DLD1 (cell line): Measurements from ENCODE around the gene MINDY4.

Source experiments
- in situ Hi-C: cut with HindIII; loops from 2 replicates; pipeline ENCODE4 v1.10.0; 2017; ENCODE audit warnings: low sequenced_read_pairs

Gene MINDY4

DNA sequence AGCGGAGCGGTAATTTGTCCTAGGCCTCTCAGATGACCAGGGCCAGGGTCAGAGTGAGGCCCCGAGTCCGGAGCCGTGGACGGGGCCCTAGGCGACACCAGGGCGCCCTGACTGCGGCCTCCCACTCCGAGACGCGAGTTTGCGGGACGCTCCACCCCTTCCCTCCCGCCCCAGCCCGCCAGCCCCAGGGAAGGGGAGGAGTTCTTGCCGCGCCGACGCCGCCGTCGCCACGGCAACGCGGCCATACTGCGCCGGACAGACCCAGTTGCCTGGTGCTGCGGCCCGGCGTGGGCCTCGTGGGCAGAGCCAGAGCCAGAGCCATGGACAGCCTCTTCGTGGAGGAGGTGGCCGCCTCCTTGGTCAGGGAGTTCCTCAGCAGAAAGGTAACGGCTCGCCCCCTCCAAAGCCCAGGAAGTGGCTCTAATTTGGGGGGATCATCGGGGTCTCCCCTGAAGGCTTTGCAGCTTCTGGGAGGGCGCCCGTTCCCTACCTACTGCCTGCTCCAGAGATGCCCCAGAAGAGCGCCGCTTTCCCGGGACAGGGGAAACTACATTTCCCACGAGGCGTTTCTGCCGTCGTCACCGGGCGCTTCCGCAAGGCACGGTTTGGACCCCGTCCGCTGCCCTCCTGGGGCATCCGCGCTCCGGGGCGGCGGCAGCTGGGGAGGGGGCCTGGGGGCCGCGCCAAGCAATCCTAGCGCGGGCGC is at the start of gene MINDY4:
Gene MINDY4, plus strand, starts transcription at position 244 of the 706 bp plus-strand sequence. Its CDS starts 77 bp downstream, at position 321.
- in situ Hi-C loops: no loop called here

- in situ Hi-C loops: no loop called here
Observed at GRCh38 chr7:30722187-30722586, 49.0 kb upstream of the MINDY4 start.

GRCh38 chr7:30722671-30723070 is 48.5 kb upstream of the MINDY4 start:
- in situ Hi-C loops: no loop called here

- in situ Hi-C loops: no loop called here
Observed at GRCh38 chr7:30723776-30724175, 47.4 kb upstream of the MINDY4 start.

DNA sequence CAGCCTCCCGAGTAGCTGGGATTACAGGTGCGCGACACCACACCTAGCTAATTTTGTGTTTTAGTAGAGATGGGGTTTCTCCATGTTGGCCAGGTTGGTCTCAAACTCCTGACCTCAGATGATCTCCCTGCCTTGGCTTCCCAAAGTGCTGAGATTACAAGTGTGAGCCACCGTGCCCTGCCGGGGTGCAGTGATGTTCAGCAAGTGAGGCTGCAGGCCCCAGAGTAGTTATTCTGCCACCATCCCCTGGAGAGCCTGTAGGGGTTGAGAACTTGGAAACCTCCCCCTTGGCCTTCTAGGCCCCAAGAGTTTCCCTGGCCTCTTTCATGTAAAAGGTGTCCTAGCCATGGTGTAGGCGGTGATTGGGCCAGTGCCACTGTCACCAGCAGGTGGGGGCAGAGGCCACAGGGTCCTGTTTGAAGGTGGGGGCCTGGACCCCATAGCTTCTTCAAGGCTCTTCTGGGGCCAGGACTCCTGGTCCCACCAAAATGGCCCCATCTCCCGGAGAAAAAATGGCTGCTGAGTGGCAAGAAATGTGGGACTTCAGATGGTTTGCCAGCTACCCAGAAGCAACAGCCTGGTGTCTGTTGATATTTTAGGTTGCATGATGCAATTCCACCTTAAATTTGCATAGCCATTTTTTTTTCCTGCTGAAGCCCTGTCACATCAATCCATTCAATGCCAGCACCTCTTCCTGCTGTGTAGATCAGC is 44.8 kb upstream of the MINDY4 start:
- in situ Hi-C loops: no loop called here

DNA sequence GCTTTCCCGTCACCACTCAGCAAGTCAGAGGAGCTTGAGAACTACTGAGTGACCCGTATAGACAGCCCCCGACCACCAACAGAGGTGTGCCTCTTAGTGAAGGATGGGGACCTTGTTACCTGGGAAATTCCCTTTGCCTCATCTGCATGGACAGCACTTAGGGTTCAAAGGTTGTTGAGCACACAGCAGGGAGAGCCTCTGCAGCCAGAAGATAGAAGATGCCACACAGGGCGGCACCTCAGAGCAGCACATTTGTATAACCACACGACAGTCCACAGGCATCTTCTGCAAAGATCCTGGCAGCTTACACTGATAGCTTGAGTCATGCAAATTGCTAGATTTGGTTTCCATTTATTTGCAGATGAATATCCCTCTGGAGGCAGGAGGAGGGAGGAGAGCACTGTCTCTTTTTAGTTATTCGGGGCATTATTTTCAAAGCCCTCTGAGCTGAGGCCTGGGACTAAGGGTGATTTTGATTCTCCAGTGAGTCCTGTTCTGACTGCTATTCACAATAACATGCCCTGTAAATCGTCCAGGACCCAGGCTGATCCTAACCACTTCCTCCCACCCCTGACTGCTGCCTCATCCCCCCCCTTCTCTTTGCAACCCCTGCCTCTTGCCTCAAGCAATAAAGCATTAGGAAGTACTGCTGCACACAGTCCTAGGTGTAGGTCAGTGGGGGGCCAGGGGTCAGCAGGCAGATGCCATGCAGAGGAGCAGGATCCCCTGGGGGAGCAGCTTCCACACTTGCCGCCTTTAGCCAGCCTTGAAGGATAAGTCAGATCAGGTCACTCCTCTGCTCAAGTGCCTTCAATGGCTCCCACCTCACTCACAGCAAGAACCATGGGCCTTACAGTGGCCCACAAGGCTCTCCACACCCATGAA is 43.9 kb upstream of the MINDY4 start:
- in situ Hi-C loops: no loop called here

GRCh38 chr7:30728591-30729100 is 42.6 kb upstream of the MINDY4 start:
- in situ Hi-C loops: no loop called here

DNA sequence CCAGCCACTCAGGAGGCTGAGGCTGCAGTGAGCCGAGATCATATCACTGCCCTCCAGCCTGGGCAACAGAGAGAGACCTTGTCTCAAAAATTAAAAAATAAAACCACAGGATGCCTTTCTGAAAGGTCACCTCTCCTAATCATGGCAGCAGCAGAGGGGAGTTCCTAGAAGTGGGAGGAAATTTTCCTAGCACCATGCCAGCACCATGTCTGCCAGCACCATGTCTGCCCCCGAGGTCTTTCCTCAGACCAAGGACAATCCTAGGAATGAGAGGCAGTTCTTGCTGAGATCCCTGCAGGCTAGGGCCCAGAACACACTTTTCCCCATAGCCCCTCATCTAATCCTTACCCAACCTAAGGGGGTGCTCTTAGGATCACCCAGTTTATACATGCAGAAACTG is 41.6 kb upstream of the MINDY4 start:
- in situ Hi-C loops: no loop called here

GRCh38 chr7:30730097-30730496 is 41.1 kb upstream of the MINDY4 start:
- in situ Hi-C loops: no loop called here

DNA sequence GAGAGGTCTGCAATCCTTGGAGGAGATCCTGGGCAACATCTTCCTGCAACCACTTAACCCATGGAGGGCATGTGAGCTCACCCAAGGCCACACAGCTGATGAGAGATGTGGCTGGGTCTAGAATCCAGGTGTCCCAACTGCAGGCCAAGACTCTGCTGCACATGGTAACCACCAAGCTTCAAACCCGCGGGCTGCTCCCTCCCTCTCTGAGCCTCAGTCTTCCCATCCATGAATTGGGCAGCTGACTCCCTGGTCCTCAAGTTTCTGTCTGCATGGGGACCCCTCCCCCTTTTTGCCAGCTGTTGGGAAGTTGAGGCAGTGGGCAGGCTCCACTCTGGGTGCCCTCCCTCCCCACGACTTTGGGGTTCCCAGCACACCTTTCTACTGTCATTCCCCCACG is 40.2 kb upstream of the MINDY4 start:
- in situ Hi-C loops: no loop called here

DNA sequence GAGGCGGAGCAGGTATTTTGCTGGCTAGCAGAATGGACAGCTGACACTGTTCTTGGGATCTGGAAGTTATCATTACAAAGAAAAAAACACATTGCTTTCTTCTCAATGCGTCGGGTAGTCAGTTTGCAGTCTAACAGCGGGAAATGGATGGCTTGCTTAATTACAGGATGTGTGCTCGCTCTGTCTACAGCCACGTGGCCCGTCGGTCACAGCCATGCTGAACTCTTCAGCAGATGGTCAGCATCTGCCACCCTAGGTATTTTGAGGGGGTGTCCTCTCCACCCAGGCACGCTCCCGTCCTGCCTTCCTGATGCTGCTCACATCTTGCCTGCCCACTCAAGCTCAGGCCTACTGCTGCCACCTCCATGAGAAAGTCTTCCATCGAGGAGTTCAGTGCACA is 39.6 kb upstream of the MINDY4 start:
- in situ Hi-C loops: no loop called here

GRCh38 chr7:30732606-30733005 is 38.6 kb upstream of the MINDY4 start:
- in situ Hi-C loops: no loop called here

DNA sequence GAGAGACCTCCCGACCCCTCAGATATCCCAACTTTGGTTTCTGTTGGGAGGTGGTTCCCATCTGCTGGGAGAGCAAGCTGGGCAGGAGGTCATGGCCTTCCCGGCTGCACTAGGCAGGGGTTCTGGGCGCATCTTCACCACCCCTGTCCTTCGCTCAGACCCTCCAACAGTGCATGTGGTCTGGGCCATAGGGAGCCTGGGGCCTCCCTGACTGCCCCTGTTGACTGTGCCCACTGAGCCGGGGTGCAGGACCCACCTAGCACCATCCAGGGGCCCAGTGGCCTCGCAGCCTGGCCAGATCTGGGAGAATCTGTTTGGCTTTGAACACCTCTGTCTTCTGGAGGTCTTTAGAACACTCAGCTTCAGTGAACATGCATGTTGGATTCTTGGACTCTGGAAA is 38.0 kb upstream of the MINDY4 start:
- in situ Hi-C loops: no loop called here

DNA sequence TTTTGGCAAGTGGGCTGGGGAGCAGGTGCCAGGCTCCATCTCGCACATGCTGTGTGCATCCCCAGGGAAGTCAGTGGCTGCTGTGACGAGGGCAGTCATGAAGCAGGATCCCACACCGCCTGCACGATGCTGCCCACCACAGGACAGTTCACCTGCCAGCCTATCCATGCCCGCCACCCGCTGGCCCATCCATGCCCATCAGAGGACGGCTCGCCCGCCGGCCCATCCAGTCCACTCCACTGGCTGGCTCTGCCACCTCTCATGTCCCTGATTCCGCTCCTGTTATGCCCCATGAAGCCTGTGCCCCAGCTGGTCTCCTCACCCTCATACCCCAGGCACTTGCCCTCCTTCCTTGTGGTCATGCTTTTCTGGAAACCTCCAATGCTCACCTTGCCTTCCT is 37.5 kb upstream of the MINDY4 start:
- in situ Hi-C loops: no loop called here

DNA sequence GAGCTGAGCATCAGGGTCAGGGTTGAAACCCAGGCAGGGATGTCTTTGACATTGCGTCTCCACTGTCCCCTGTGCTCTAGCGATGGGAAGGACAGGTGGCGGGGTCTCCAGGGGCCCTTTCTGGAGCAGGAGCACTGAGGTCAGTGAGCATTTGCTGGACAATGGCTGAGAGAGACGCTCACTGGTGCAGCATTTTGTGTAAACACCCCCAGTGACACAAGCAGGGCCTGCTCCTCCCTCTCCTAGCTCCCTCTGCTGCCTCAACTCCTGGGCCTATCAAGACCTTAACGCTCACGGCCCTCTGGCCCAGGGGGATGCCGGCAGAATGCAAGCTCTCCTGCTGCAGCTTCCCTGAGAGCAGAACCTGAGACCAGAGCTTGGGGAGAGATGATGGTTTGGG is 36.7 kb upstream of the MINDY4 start:
- in situ Hi-C loops: no loop called here

DNA sequence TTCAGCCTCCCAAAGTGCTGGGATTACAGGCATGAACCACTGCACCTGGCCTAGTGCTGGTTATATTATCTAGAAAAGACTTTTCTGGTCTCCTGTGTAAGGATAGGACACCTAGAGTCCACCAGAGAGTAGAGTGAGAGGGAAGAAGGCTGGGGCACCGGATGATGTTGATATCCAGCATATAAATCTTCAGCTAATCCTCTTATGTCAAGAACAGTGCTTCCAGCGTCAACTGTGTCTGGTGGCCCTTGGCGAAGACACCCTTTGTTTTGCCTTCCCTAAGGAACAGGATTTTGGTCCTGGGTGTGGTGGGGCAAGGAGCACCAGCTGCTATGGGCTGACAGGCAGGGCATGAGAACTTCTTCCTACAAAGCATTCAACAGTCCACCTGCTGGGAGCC is 35.6 kb upstream of the MINDY4 start:
- in situ Hi-C loops: no loop called here

GRCh38 chr7:30736291-30736690 is 34.9 kb upstream of the MINDY4 start:
- in situ Hi-C loops: no loop called here

- in situ Hi-C loops: no loop called here
Observed at GRCh38 chr7:30738026-30738915, 32.9 kb upstream of the MINDY4 start.

DNA sequence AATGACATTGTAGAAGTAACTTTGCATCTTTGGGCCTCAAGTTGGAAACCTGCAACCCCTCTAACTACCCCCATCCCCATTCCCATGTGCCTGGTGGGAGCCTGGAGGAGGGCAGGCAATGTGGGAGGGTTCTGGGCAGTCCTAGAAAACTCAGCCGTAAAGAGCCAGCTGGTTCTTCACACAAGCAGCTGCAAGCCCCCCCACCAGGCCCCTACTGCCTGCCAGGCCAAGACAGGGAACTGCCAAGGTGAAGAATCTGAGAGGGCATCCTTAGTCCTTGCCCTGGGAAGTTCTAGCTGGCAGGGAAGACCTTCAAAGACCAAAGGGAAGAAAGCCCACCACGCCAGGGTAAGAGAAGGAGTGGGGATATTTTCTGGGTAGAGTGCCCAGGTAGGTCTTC is 31.5 kb upstream of the MINDY4 start:
- in situ Hi-C loops: no loop called here

DNA sequence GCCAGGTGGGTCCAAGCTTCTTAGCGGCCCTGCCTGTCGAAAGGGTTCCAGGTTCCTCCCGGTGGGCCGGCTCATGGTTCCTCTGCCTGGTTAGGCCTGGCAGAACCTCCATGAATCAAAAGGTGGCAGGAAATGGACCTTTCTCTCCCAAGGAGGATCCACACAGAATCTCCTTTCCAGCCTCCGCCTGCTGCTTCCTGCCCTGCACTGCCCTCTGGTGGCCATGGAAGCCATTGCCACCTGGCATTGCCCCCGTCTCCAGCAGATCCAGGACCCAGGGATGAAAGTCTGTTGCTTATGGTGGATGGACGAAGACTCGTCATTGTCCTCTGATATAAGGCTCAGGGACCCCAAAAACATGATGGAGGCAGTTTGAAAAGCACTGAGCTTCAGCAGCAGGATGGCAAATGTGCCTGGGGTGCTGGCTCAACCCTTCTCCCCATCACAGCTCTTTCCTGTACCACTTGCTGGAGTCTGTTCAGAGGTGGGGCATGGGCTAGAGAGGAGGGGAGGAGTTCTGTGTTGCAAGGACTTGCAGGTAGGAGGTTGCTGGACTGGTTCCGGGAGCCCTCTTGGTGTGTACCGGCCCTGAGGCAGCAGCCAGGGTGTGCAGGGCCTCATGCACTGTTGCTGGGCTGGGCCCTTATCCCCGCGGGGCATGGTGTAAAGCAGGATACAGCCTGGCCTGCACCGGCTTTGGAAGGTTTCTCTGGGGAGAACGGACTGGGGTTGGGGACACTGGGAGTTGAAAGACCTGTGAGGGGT is 30.6 kb upstream of the MINDY4 start:
- in situ Hi-C loops: no loop called here
